Fibroblast of lung (primary cell): ENCODE data around the gene SORD. TPM values are rescaled to one million over a fixed set of nuclear protein-coding genes. Genes with fewer than 3 reads are reported as not detected.

Experiments used
- DNase-seq, 2 donors: peaks; one replicate each; pipeline versions ENCODE4 v3.0.0 to v3.0.0-alpha.2; 2010; ENCODE audit warnings: low read depth in 2 of 2
- H2AFZ ChIP-seq: 2 replicates; pipeline ENCODE4 v1.5.1; 2012; ENCODE audit warnings: low read length, control low read depth, inconsistent platforms
- H3K27ac ChIP-seq: 2 replicates; pipeline ENCODE4 v1.5.1; 2011; ENCODE audit warnings: low read length, control low read depth; ENCODE audit not compliant: insufficient read depth
- H3K27me3 ChIP-seq: 2 replicates; pipeline ENCODE4 v1.5.1; 2011; ENCODE audit warnings: mild to moderate bottlenecking, low read length; ENCODE audit not compliant: control insufficient read depth, insufficient read depth
- H3K36me3 ChIP-seq: 2 replicates; pipeline ENCODE4 v1.5.1; 2011; ENCODE audit warnings: low read length; ENCODE audit not compliant: control insufficient read depth, insufficient read depth
- H3K4me1 ChIP-seq: 2 replicates; pipeline ENCODE4 v1.5.1; 2011; ENCODE audit warnings: low read length; ENCODE audit not compliant: control insufficient read depth, insufficient read depth; ENCODE audit errors: extremely low read depth
- H3K4me2 ChIP-seq: 2 replicates; pipeline ENCODE4 v1.5.1; 2011; ENCODE audit warnings: low read length, control low read depth; ENCODE audit not compliant: insufficient read depth; ENCODE audit errors: extremely low read depth
- H3K4me3 ChIP-seq, 4 experiments: fragments of 200-600 bp in 1 of 4; sonication (generic) in 1 of 4; replicated peaks in 1 of 4; 2 replicates each; pipeline ENCODE4 v1.5.1; 2011 to 2016; ENCODE audit warnings: low read length in 4 of 4, low read depth in 3 of 4, mild to moderate bottlenecking in 3 of 4, control low read depth in 2 of 4, inconsistent platforms in 1 of 4, mixed read lengths in 1 of 4; ENCODE audit not compliant: insufficient read depth in 1 of 4; ENCODE audit errors: control extremely low read depth in 1 of 4
- H3K79me2 ChIP-seq: 2 replicates; pipeline ENCODE4 v1.5.1; 2012; ENCODE audit warnings: mild to moderate bottlenecking, low read length, inconsistent platforms; ENCODE audit not compliant: control insufficient read depth, insufficient read depth
- H3K9ac ChIP-seq: 2 replicates; pipeline ENCODE4 v1.5.1; 2011; ENCODE audit warnings: mild to moderate bottlenecking, low read length, control low read depth; ENCODE audit not compliant: insufficient read depth
- H3K9me3 ChIP-seq: 2 replicates; pipeline ENCODE4 v1.5.1; 2012; ENCODE audit warnings: low read depth, low read length; ENCODE audit not compliant: control insufficient read depth, insufficient read depth
- H4K20me1 ChIP-seq: 2 replicates; pipeline ENCODE4 v1.5.1; 2011; ENCODE audit warnings: low read length; ENCODE audit not compliant: control insufficient read depth, insufficient read depth; ENCODE audit errors: extremely low read depth
- EZH2 ChIP-seq: IDR thresholded peaks from 2 replicates; pipeline ENCODE4 v1.5.1; 2012; ENCODE audit warnings: low read length, control low read depth, mild to moderate bottlenecking; ENCODE audit errors: missing control alignments
- polyA plus RNA-seq, 2 donors: library from polyadenylated mRNA; depleted of rRNA in 1 of 2; stranded (reverse) in 1 of 2; unstranded in 1 of 2; fragments of >200 nt; gene quantifications; 2 replicates each; pipeline ENCODE4 v1.2.1, GENCODE V29; 2011 to 2012; ENCODE audit warnings: missing spikeins in 1 of 2
- total RNA-seq: library from RNA; depleted of rRNA; stranded (reverse); fragments of >200 nt; gene quantifications from 2 replicates; pipeline ENCODE4 v1.2.1, GENCODE V29; 2014
- TF ChIP-seq, protein P1 (sequence below), 2 donors: IDR thresholded peaks in 1 of 2; conservative IDR thresholded peaks in 1 of 2; 1 replicate in 1 of 2; 2 replicates in 1 of 2; pipeline ENCODE4 v1.5.1; 2011 to 2012; ENCODE audit warnings: low read length in 2 of 2, control low read depth in 1 of 2, inconsistent platforms in 1 of 2, low read depth in 1 of 2, mild to moderate bottlenecking in 1 of 2

The SORD gene
- total and polyA plus RNA-seq, 2 donors (not counting 1 experiment from before 2014, with no cell fraction given), result 8.9 to 13.0 TPM

DNA sequence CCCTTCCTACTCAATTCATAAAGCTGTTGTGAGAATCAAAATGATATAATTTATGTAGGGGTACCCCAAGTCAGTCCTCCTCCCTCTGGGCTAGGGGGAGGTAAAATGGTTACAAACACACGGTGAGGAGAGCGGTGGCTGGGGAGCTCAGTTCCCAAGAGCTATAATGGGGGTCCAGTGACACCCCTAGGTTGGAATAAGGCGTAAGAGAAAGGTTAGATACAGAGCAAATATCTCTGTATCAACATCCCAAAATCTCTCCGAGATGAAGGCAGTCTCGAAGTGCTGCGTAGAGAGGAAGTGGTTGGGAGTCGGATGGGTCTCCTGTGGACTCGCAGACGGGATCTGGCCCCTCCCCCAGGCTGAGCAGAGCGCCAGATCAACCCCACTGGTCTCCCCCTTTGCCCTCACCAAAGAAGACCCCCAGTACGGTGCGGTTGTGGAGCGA lies 89.2 kb downstream of the SORD start:
- H4K20me1 ChIP-seq, result no peaks in the 10 kb centered on the region
- TF ChIP-seq, protein P1, sequence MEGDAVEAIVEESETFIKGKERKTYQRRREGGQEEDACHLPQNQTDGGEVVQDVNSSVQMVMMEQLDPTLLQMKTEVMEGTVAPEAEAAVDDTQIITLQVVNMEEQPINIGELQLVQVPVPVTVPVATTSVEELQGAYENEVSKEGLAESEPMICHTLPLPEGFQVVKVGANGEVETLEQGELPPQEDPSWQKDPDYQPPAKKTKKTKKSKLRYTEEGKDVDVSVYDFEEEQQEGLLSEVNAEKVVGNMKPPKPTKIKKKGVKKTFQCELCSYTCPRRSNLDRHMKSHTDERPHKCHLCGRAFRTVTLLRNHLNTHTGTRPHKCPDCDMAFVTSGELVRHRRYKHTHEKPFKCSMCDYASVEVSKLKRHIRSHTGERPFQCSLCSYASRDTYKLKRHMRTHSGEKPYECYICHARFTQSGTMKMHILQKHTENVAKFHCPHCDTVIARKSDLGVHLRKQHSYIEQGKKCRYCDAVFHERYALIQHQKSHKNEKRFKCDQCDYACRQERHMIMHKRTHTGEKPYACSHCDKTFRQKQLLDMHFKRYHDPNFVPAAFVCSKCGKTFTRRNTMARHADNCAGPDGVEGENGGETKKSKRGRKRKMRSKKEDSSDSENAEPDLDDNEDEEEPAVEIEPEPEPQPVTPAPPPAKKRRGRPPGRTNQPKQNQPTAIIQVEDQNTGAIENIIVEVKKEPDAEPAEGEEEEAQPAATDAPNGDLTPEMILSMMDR (conservative IDR thresholded peaks at IDR 0.05 in 1 of 2, IDR thresholded peaks at IDR 0.05 in 1 of 2; ENCODE audit: low read depth in 1 of 2, low read length in 2 of 2), result no peak
- peak; percentile 93 for TF ChIP-seq EZH2
- H3K79me2 ChIP-seq, result no peaks in the 10 kb centered on the region
- no peak overlapping the region for H3K4me3 ChIP-seq
- no peak for DNase-seq
- H3K4me2 ChIP-seq, result no peak overlapping the region
- H3K4me1 ChIP-seq, result no peaks in the 10 kb centered on the region
- H2AFZ ChIP-seq, result no peak overlapping the region
- H3K9me3 ChIP-seq, result no peaks in the 10 kb centered on the region
- H3K9ac ChIP-seq, result no peak overlapping the region
- no peak overlapping the region for H3K27ac ChIP-seq
- H3K36me3 ChIP-seq, result no peaks in the 10 kb centered on the region
- H3K27me3 ChIP-seq, result peaks cover 73% of the 10 kb centered on the region

DNA sequence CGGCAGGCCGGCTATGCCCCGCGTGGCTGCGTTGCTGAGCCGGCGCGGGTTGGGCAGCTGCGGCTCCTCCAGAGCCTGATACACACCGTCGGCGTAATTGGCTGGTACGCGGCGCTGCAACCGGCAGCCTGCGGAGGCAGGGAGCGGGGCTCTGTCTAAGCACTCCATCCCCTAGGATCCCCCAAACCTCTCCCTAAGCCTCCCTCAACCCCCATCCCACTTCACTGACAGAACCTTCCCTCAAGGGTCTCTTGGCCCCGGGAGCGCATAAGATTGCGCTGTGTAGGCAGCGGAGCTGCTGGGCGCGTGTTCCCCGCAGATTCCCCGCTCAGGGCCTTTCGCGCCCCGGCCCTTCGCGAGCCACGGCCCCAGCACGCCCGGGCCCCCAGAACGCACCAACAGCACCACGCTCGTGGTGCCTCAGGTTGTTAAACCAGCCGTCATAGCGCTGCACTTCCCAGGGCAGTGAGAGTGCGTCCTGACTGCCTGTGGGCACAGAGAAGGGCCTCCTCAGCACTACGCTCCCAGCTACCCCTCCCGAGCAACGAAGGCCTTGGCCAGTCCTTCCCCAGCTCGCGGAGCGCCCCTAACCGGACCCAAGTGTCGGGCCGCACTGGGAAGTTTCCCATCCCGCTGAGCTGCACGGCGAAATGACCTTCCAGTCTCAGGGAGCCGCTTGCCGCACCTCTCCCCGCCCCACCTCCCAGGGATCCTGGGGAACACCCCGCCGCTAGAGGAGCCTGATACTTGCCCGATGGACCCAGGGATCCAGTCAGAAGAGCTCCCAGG lies 89.8 kb downstream of the SORD start:
- Histone ChIP-seq H3K9me3 (no peaks in the 10 kb centered on the region), H2AFZ (no peak overlapping the region), H4K20me1 (no peaks in the 10 kb centered on the region), H3K36me3 (no peaks in the 10 kb centered on the region), H3K4me1 (no peaks in the 10 kb centered on the region), H3K4me2 (no peak overlapping the region), H3K27ac (no peak overlapping the region), H3K9ac (no peak overlapping the region), H3K27me3 (peaks cover 79% of the 10 kb centered on the region), H3K4me3 (no peak overlapping the region), H3K79me2 (no peaks in the 10 kb centered on the region)
- DNase-seq, result no peak
- TF ChIP-seq, protein P1 (conservative IDR thresholded peaks at IDR 0.05 in 1 of 2, IDR thresholded peaks at IDR 0.05 in 1 of 2; ENCODE audit: low read depth in 1 of 2, low read length in 2 of 2), result no peak
- TF ChIP-seq EZH2, result peak; percentile 34

DNA sequence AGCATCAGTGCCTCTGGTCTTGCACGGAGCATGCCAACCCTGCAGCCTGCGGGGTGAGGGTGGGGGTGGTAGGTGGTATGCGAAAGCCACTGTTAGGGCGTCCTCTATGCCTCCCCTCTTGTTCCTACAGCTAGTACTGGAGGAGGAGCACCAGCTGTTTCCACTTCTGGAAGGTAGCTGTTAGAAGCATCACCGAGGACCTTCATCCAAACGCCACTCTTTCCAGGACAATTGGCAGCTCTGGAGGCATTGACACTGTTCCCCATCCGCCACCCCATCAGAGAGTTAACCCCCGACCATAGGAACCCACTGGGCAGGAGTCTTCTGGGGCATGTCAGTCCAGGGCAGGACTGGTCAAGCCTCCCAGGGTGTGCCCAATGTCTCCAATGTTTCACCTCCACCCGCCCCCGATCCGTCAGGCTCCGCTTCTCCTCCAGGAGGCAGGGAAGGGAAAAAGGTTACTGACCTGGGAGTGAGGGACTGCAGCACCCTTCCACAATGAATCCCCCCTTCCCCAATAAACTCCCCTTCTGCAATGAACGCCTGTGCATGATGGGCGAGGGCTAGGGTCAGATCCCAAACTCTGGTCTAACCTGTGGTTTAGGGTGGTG lies 90.5 kb downstream of the SORD start:
- Histone ChIP-seq H3K36me3 (no peaks in the 10 kb centered on the region), H3K27ac (no peak overlapping the region), H3K4me3 (no peak overlapping the region), H3K9me3 (no peaks in the 10 kb centered on the region), H3K4me2 (no peak overlapping the region), H3K79me2 (no peaks in the 10 kb centered on the region), H3K27me3 (peaks cover 80% of the 10 kb centered on the region), H2AFZ (no peak overlapping the region), H4K20me1 (no peaks in the 10 kb centered on the region), H3K9ac (no peak overlapping the region), H3K4me1 (no peaks in the 10 kb centered on the region)
- DNase-seq, result no peak
- TF ChIP-seq, protein P1 (conservative IDR thresholded peaks at IDR 0.05 in 1 of 2, IDR thresholded peaks at IDR 0.05 in 1 of 2; ENCODE audit: low read depth in 1 of 2, low read length in 2 of 2), result no peak
- TF ChIP-seq EZH2, result peak; percentile 92
